HG03039 (cell line): Measurements from ENCODE around the gene ZBTB47.

ENCODE experiments used
- ATAC-seq: cut with Tn5 transposase; IDR thresholded peaks from one replicate; pipeline ENCODE4 v1.9.1; 2021; ENCODE audit warnings: mild to moderate bottlenecking, moderate library complexity; ENCODE audit not compliant: unreplicated experiment

Gene ZBTB47

DNA sequence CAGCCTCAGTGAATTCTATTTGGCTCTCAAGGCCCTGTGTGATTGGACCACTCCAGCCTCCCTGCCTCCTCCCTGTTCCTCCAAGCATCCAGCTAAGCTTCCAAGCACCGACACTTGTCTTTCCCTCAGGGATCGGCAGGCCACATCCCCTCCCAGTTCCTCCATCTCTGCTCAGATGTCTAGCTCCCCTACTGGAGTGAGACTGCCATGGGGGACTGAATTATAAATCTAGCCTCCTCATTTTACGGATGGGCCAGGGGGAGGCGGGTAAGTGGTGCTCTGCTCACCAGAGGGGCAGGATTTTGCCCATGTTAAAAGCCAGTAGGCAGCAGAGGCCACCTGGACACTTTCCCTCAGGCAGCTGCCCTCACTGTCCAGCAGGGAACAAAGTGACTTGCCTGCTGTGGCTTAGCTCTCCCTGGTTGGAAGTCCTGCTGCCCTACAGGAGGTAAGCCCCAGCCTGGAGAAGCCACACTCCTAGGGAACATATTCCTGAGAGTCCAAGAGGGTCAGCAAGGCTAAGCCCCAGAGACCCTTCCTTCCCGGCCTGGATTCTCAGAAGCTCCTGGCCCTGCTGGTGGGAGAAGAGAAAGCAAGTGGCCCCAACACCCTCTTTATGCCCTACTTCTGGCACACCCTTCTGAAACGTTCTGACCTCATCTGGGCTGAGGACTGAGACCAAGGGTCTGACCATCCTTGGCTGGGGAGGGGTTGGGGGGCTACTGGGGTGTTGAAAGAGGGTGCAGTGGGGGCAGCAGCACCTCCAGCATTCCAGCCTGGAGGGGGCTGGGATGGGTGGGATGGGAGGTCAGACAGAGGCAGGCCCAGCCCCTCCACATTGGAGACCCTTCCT lies 58.2 kb downstream of the ZBTB47 start:
- no peak for ATAC-seq

DNA sequence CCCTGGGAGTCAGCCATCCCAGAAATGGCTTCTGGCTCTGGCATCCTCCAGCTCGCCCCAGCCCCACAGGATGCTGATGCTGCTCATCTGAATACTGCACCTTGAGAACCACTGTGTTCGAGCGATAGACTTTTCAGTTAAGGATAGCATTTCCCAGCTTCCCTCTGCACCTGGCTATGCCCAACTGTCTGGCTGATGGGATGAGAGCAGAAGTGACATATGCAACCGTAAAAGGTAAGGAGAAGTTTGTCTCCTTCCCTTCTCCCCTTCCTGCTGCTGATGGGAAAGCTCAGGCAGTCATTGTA lies 58.8 kb downstream of the ZBTB47 start:
- ATAC-seq = no peak

DNA sequence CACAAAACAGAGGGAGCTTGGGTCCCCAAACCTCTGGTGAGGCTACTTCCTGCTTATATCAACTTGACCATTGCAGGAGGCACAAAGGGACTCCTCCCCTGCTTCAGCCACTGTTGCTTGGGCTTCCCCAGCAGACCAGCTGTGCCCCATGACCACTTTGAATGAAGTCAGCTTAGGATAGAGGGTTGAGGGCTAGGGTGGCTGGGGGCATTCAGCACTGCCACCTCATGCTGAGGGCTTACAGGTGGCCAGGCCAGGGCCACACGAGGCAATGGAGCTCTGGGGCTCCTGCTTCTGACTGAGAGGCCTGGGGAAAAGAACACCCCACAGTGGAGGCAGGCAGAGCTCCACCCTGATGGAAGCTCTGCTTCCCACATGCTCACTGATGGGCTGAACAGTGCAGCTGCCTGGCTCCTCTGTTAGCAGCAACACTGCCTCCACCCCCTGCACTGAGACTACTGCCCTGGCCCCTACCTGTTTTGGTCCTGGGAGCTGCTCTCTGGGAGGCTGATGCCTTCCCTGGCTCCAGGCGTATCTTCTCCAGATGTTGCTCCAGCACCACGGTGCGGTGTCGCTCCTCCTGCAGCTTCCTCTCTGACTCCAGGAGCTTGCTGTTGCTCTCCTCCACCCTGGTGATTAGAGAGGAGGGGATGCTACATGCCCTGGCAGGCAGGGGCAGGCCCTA lies 59.3 kb downstream of the ZBTB47 start:
- no peak for ATAC-seq

DNA sequence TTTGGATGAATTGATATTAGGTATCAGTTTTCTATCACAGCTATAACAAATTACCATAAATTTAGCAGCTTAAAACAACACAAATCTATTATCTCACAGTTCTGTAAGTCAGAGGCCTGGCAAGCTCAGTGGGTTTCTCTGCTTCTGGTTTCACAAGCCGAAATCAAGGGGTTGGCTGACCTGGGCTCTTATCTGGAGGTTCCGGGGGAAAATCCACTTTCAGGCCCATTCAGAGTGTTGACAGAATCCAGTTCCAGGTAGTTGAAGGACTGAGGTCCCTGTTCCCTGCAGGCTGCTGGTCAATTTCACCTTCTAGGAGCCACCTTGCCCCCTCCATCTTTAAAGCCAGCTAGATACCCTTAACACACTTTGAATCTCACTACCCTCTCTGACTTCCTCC lies 60.2 kb downstream of the ZBTB47 start:
- ATAC-seq = no peak

DNA sequence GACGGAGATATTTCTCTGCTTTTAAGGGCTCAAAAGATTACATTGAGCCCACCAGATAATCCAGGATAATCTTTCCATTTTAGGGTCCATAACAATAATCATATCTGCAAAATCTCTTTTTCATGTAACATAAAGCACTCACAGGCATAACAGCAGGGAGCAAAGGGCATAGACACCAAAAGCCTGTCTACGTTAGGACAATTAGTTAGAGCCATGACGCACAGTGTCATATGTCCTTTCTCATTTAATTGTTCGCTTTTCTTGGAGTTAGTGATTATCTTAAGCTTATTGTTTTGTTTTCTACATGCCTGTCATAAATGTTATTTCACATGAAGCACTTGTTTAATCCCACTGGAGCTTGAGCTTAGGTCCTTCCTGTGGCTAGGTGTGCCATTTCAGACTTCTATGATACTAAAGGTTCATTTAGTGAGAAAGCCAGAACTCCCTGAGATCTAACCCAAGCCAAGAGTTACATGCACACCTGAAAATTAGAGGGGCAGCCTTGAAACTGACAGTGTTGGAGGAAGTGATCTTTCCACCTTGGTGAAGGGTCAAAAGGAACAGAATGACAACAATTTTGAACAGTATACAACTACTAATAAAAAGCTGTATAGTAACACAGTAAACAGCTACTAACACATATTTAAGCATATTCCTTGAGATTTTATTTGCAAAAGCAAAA lies 60.8 kb downstream of the ZBTB47 start:
- ATAC-seq = no peak
